Prostate gland (tissue), 2 donors: ENCODE results near the gene ARID3C. TPM values are rescaled to one million over a fixed set of nuclear protein-coding genes. Genes with fewer than 3 reads are reported as not detected.
A peak's percentile ranks its signal among the peaks of the same experiment; 100 is the strongest.

Source experiments
- DNase-seq: peaks from one replicate; pipeline ENCODE4 v3.0.0-alpha.2; 2019; ENCODE audit warnings: low spot score
- H3K27ac ChIP-seq, 2 donors: fragments of 200-600 bp; sonication (generic); 2 replicates each; pipeline ENCODE4 v1.5.1; 2017 to 2019
- H3K27me3 ChIP-seq: fragments of 200-600 bp; sonication (generic); replicated peaks from 2 replicates; pipeline ENCODE4 v1.5.1; 2019; ENCODE audit not compliant: insufficient read depth
- H3K36me3 ChIP-seq, 2 donors: fragments of 200-600 bp; sonication (generic); 1 replicate in 1 of 2; 2 replicates in 1 of 2; pipeline versions ENCODE4 v1.5.1 to v1.8.1; 2017 to 2019
- H3K4me1 ChIP-seq: fragments of 200-600 bp; sonication (generic); replicated peaks from 2 replicates; pipeline ENCODE4 v1.5.1; 2019
- H3K4me3 ChIP-seq, 2 donors: fragments of 200-600 bp; sonication (generic); 2 replicates each; pipeline ENCODE4 v1.5.1; 2017 to 2019
- H3K9me3 ChIP-seq: fragments of 200-600 bp; sonication (generic); 2 replicates; pipeline ENCODE4 v1.5.1; 2017
- POLR2A ChIP-seq: fragments of 450-650 bp; IDR thresholded peaks from one replicate; pipeline ENCODE4 v1.6.1; 2016; ENCODE audit warnings: antibody characterized with exemption, mild to moderate bottlenecking
- POLR2AphosphoS5 ChIP-seq: sonication (generic); formaldehyde crosslinking; IDR thresholded peaks from one replicate; pipeline ENCODE4 v1.6.1; 2017; ENCODE audit warnings: antibody characterized with exemption
- WGBS: methylation state at CpG from one replicate; pipeline ENCODE4 v1.1.5; 2018; 5-methylcytosine and 5-hydroxymethylcytosine counted together
- intact Hi-C: fragments of 100-400 bp; cut with DNase I; formaldehyde crosslinking; loops from one replicate; pipeline ENCODE4 v1.14.2; 2022
- total RNA-seq, 2 donors: library from RNA; depleted of rRNA; stranded (reverse); fragments of >200 nt; gene quantifications; one replicate each; pipeline ENCODE4 v1.1.0, GENCODE V29; 2016
- TF ChIP-seq, protein P1 (sequence below), 4 experiments: fragments of 200-600 bp in 2 of 4; fragments of 450-650 bp in 2 of 4; sonication (generic) in 2 of 4; IDR thresholded peaks; 1 replicate in 3 of 4; 2 replicates in 1 of 4; pipeline ENCODE4 v1.5.1; 2016 to 2019; ENCODE audit warnings: antibody characterized with exemption in 4 of 4, mild to moderate bottlenecking in 2 of 4, moderate library complexity in 2 of 4

The ARID3C gene
- total RNA-seq, 2 donors from 2014 or later: 1.1 TPM; not detected in 1

DNA sequence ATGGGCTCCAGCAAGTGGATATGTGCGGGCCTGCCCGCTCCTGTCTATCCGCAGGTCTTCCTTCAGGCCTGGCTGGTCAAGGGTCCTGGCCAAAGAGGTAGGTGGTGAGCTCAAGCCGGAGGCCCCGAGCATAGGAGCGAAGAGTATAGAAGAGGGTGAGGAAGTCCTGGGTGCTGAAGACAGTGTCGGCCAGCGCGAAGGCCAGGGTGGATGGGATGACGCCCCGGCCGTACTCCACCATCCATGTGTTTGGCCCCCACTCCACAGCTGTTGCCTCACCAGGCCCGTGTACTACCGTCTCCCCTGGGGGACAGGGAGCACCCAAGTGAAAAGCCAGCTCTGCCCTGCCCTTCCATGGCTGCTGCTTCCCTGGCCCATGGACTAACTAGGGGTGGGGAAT lies 6.7 kb upstream of the ARID3C start:
- no peaks in the 10 kb centered on the region for H3K9me3 ChIP-seq
- intact Hi-C loops: no loop called here
- H3K27me3 ChIP-seq: no peaks in the 10 kb centered on the region
- H3K4me3 ChIP-seq: no peak overlapping the region
- H3K27ac ChIP-seq: no peak overlapping the region
- TF ChIP-seq POLR2AphosphoS5: no peak
- no peak for TF ChIP-seq POLR2A
- TF ChIP-seq, protein P1, sequence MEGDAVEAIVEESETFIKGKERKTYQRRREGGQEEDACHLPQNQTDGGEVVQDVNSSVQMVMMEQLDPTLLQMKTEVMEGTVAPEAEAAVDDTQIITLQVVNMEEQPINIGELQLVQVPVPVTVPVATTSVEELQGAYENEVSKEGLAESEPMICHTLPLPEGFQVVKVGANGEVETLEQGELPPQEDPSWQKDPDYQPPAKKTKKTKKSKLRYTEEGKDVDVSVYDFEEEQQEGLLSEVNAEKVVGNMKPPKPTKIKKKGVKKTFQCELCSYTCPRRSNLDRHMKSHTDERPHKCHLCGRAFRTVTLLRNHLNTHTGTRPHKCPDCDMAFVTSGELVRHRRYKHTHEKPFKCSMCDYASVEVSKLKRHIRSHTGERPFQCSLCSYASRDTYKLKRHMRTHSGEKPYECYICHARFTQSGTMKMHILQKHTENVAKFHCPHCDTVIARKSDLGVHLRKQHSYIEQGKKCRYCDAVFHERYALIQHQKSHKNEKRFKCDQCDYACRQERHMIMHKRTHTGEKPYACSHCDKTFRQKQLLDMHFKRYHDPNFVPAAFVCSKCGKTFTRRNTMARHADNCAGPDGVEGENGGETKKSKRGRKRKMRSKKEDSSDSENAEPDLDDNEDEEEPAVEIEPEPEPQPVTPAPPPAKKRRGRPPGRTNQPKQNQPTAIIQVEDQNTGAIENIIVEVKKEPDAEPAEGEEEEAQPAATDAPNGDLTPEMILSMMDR (IDR thresholded peaks at IDR 0.05): no peak
- 91% methylated on average over 14 of the region's 14 CpGs for WGBS
- no peak for DNase-seq
- H3K36me3 ChIP-seq: no peaks in the 10 kb centered on the region
- no peaks in the 10 kb centered on the region for H3K4me1 ChIP-seq

GRCh38 chr9:34634551-34635248 lies 5.8 kb upstream of the ARID3C start:
- 88% methylated on average over 3 of the region's 3 CpGs for WGBS
- DNase-seq: no peak
- intact Hi-C loops: no loop called here

GRCh38 chr9:34633851-34634550 lies 5.1 kb upstream of the ARID3C start:
- DNase-seq: peak; percentile 53
- WGBS: 30% methylated on average over 3 of the region's 3 CpGs
- H3K36me3 ChIP-seq: no peaks in the 10 kb centered on the region
- TF ChIP-seq, protein P1 (IDR thresholded peaks at IDR 0.05): peak; percentile 54 to 84 (median 80)
- TF ChIP-seq POLR2A (no peak), POLR2AphosphoS5 (peak; percentile 53)
- no peaks in the 10 kb centered on the region for H3K4me1 ChIP-seq
- H3K9me3 ChIP-seq: no peaks in the 10 kb centered on the region
- H3K27ac ChIP-seq: no peak overlapping the region
- intact Hi-C loops: no loop called here
- no peaks in the 10 kb centered on the region for H3K27me3 ChIP-seq
- H3K4me3 ChIP-seq: no peak overlapping the region

More at GRCh38 chr9:34634551-34635248, 5.8 kb upstream of the ARID3C start:
- H3K36me3 ChIP-seq: no peaks in the 10 kb centered on the region
- H3K4me3 ChIP-seq: no peak overlapping the region
- H3K27ac ChIP-seq: no peak overlapping the region
- TF ChIP-seq POLR2AphosphoS5: no peak
- TF ChIP-seq POLR2A: no peak
- TF ChIP-seq, protein P1 (IDR thresholded peaks at IDR 0.05): no peak
- no peaks in the 10 kb centered on the region for H3K9me3 ChIP-seq
- H3K27me3 ChIP-seq: no peaks in the 10 kb centered on the region
- no peaks in the 10 kb centered on the region for H3K4me1 ChIP-seq

DNA sequence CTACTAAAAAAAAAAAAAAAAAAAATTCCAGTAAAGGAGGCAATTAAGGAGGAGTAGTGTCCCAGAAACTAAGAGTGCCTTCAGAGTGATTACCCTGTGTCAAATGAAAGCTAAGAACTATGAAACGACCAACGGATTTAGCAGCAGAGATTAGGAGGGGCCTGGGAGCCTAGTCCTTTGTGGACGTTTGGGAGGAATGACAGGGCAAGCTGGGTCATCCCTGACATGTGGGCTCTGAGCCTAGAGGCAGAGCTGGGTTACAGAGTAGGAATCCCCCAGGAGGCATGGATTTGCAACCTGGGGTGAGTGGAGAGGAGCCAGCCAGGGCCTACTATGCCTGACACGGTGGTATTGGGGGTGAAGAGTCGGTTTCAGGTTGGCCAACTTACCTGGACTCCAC lies 4.3 kb upstream of the ARID3C start:
- H3K4me1 ChIP-seq: no peaks in the 10 kb centered on the region
- H3K36me3 ChIP-seq: no peaks in the 10 kb centered on the region
- no peak overlapping the region for H3K4me3 ChIP-seq
- H3K27ac ChIP-seq: no peak overlapping the region
- 62% methylated on average over 5 of the region's 5 CpGs for WGBS
- no peaks in the 10 kb centered on the region for H3K27me3 ChIP-seq
- H3K9me3 ChIP-seq: no peaks in the 10 kb centered on the region
- no peak for TF ChIP-seq POLR2AphosphoS5
- TF ChIP-seq POLR2A: no peak
- TF ChIP-seq, protein P1 (IDR thresholded peaks at IDR 0.05): no peak
- intact Hi-C loops: no loop called here
- DNase-seq: no peak
